Thyroid gland (tissue), 4 donors: ENCODE measurements around the gene ASB2. TPM values are rescaled to one million over a fixed set of nuclear protein-coding genes. Genes with fewer than 3 reads are reported as not detected.

Source experiments
- DNase-seq, 2 donors: peaks; one replicate each; pipeline ENCODE4 v3.0.0-alpha.2; 2019
- H3K27ac ChIP-seq, 3 donors: fragments of 200-600 bp; sonication (generic); 1 replicate in 2 of 3; 2 replicates in 1 of 3; pipeline ENCODE4 v1.5.1; 2016 to 2019; ENCODE audit warnings: mild to moderate bottlenecking in 1 of 3, moderate library complexity in 1 of 3
- H3K27me3 ChIP-seq: fragments of 200-600 bp; sonication (generic); one replicate; pipeline ENCODE4 v1.5.1; 2019
- H3K36me3 ChIP-seq, 2 donors: fragments of 200-600 bp; sonication (generic); one replicate each; pipeline ENCODE4 v1.5.1; 2016 to 2019
- H3K4me1 ChIP-seq, 2 donors: fragments of 200-600 bp; sonication (generic); one replicate each; pipeline ENCODE4 v1.5.1; 2017 to 2019
- H3K4me3 ChIP-seq, 3 donors: fragments of 200-600 bp; sonication (generic); replicated peaks in 1 of 3; 1 replicate in 2 of 3; 2 replicates in 1 of 3; pipeline ENCODE4 v1.5.1; 2016; ENCODE audit warnings: mild to moderate bottlenecking in 1 of 3
- H3K9me3 ChIP-seq: fragments of 200-600 bp; sonication (generic); one replicate; pipeline ENCODE4 v1.5.1; 2017
- CTCF ChIP-seq, 6 experiments: fragments of 200-600 bp in 3 of 6; fragments of 450-650 bp in 3 of 6; sonication (generic) in 3 of 6; IDR thresholded peaks; one replicate each; pipeline ENCODE4 v1.5.1; 2016 to 2019; ENCODE audit warnings: antibody characterized with exemption in 6 of 6, mild to moderate bottlenecking in 2 of 6, inconsistent platforms in 1 of 6, moderate library complexity in 1 of 6
- POLR2A ChIP-seq, 2 donors: fragments of 450-650 bp; IDR thresholded peaks; one replicate each; pipeline ENCODE4 v1.6.1; 2017; ENCODE audit warnings: antibody characterized with exemption in 2 of 2, mild to moderate bottlenecking in 2 of 2, moderate library complexity in 1 of 2
- WGBS, 2 donors: methylation state at CpG; one replicate each; pipeline ENCODE4 v1.1.5; 2017; 5-methylcytosine and 5-hydroxymethylcytosine counted together
- intact Hi-C: fragments of 100-400 bp; cut with DNase I; formaldehyde crosslinking; loops from one replicate; pipeline ENCODE4 v1.15.1; 2023
- total RNA-seq, 4 donors: library from RNA; depleted of rRNA; stranded (reverse); fragments of >200 nt; gene quantifications; one replicate each; pipeline ENCODE4 v1.2.3, GENCODE V29; 2016

Gene ASB2
- total RNA-seq, 4 donors from 2014 or later: 0.67 to 3.8 (median 0.79) TPM; not detected in 1

GRCh38 chr14:93954900-93955849 lies 21.2 kb downstream of the ASB2 start:
- Histone ChIP-seq H3K4me3 (no peak overlapping the region), H3K9me3 (no peaks in the 10 kb centered on the region), H3K36me3 (no peaks in the 10 kb centered on the region), H3K4me1 (peaks cover 0 to 4% of the 10 kb centered on the region in 2 donors), H3K27ac (no peak overlapping the region), H3K27me3 (no peaks in the 10 kb centered on the region)
- 62 to 68% methylated on average over 14 to 19 of the region's 19 CpGs for WGBS, 2 donors
- DNase-seq: no peak
- no peak for TF ChIP-seq CTCF (IDR thresholded peaks at IDR 0.05)
- no peak for TF ChIP-seq POLR2A (IDR thresholded peaks at IDR 0.05)
- intact Hi-C loops: no loop called here

GRCh38 chr14:93954516-93954830 lies 21.9 kb downstream of the ASB2 start:
- intact Hi-C loops: no loop called here
- no peak for DNase-seq
- no peak overlapping the region for H3K27ac ChIP-seq
- no peaks in the 10 kb centered on the region for H3K9me3 ChIP-seq
- H3K36me3 ChIP-seq: no peaks in the 10 kb centered on the region
- TF ChIP-seq POLR2A (IDR thresholded peaks at IDR 0.05) (no peak), CTCF (IDR thresholded peaks at IDR 0.05) (no peak)
- H3K27me3 ChIP-seq: no peaks in the 10 kb centered on the region
- 76 to 91% methylated on average over 3 of the region's 4 CpGs for WGBS, 2 donors
- no peak overlapping the region for H3K4me3 ChIP-seq
- H3K4me1 ChIP-seq: peaks cover 0 to 4% of the 10 kb centered on the region in 2 donors

- Histone ChIP-seq H3K27ac (no peak overlapping the region), H3K4me1 (no peaks in the 10 kb centered on the region), H3K27me3 (no peaks in the 10 kb centered on the region), H3K4me3 (no peak overlapping the region), H3K36me3 (no peaks in the 10 kb centered on the region), H3K9me3 (no peaks in the 10 kb centered on the region)
- no peak for DNase-seq
- intact Hi-C loops: no loop called here
- TF ChIP-seq POLR2A (IDR thresholded peaks at IDR 0.05) (no peak), CTCF (IDR thresholded peaks at IDR 0.05) (no peak)
- 83 to 85% methylated on average over 17 to 18 of the region's 18 CpGs for WGBS, 2 donors
Measured at GRCh38 chr14:93953739-93954515, 22.4 kb downstream of the ASB2 start.

- DNase-seq: no peak
- no peak overlapping the region for H3K27ac ChIP-seq
- TF ChIP-seq CTCF (IDR thresholded peaks at IDR 0.05) (no peak), POLR2A (IDR thresholded peaks at IDR 0.05) (no peak)
- no peaks in the 10 kb centered on the region for H3K36me3 ChIP-seq
- no peaks in the 10 kb centered on the region for H3K4me1 ChIP-seq
- H3K27me3 ChIP-seq: no peaks in the 10 kb centered on the region
- no peak overlapping the region for H3K4me3 ChIP-seq
- intact Hi-C loops: no loop called here
- H3K9me3 ChIP-seq: no peaks in the 10 kb centered on the region
- WGBS, 2 donors: 56 to 69% methylated on average over 9 to 14 of the region's 14 CpGs
Measured at GRCh38 chr14:93953263-93953662, 23.1 kb downstream of the ASB2 start.

GRCh38 chr14:93952829-93953228 lies 23.5 kb downstream of the ASB2 start:
- H3K27me3 ChIP-seq: no peaks in the 10 kb centered on the region
- H3K9me3 ChIP-seq: no peaks in the 10 kb centered on the region
- H3K36me3 ChIP-seq: no peaks in the 10 kb centered on the region
- no peak overlapping the region for H3K27ac ChIP-seq
- intact Hi-C loops: no loop called here
- H3K4me3 ChIP-seq: no peak overlapping the region
- no peaks in the 10 kb centered on the region for H3K4me1 ChIP-seq
- 74 to 78% methylated on average over 3 of the region's 3 CpGs for whole genome bisulfite sequencing, 2 donors
- TF ChIP-seq CTCF (IDR thresholded peaks at IDR 0.05) (no peak), POLR2A (IDR thresholded peaks at IDR 0.05) (no peak)
- no peak for DNase-seq
